Stomach (tissue), 9 donors: ENCODE results near the gene RANBP1. TPM values are rescaled to one million over a fixed set of nuclear protein-coding genes. Genes with fewer than 3 reads are reported as not detected.

Experiments
- DNase-seq, 2 donors: peaks; one replicate each; pipeline versions ENCODE4 v3.0.0 to v3.0.0-alpha.2; 2013 to 2019
- H3K27ac ChIP-seq, 5 donors: fragments of 200-600 bp in 4 of 5; sonication (generic) in 4 of 5; one replicate each; pipeline ENCODE4 v1.5.1; 2013 to 2019; ENCODE audit warnings: mild to moderate bottlenecking in 1 of 5, moderate library complexity in 1 of 5
- H3K27me3 ChIP-seq, 3 donors: fragments of 200-600 bp; sonication (generic); one replicate each; pipeline ENCODE4 v1.5.1; 2017 to 2019; ENCODE audit warnings: mixed run types in 1 of 3
- H3K36me3 ChIP-seq, 4 donors: fragments of 200-600 bp; sonication (generic); 1 replicate in 3 of 4; 2 replicates in 1 of 4; pipeline ENCODE4 v1.5.1; 2016 to 2019
- H3K4me1 ChIP-seq, 4 donors: fragments of 200-600 bp; sonication (generic); one replicate each; pipeline ENCODE4 v1.5.1; 2016 to 2019
- H3K4me3 ChIP-seq, 4 donors: fragments of 200-600 bp; sonication (generic) in 3 of 4; one replicate each; pipeline ENCODE4 v1.5.1; 2016 to 2019; ENCODE audit warnings: mild to moderate bottlenecking in 1 of 4
- H3K9me3 ChIP-seq, 4 donors: fragments of 200-600 bp; sonication (generic); one replicate each; pipeline ENCODE4 v1.5.1; 2016 to 2019
- CTCF ChIP-seq, 7 experiments: fragments of 450-650 bp in 4 of 7; fragments of 200-600 bp in 3 of 7; sonication (generic) in 3 of 7; IDR thresholded peaks; one replicate each; pipeline ENCODE4 v1.5.1; 2016 to 2019; ENCODE audit warnings: antibody characterized with exemption in 7 of 7, control low read depth in 2 of 7, mild to moderate bottlenecking in 1 of 7
- EP300 ChIP-seq: sonication (generic); formaldehyde crosslinking; IDR thresholded peaks from one replicate; pipeline ENCODE4 v1.6.1; 2017; ENCODE audit warnings: antibody characterized with exemption
- POLR2A ChIP-seq, 4 donors: fragments of 450-650 bp; IDR thresholded peaks; one replicate each; pipeline ENCODE4 v1.6.1; 2016; ENCODE audit warnings: antibody characterized with exemption in 4 of 4, control low read depth in 2 of 4, mild to moderate bottlenecking in 1 of 4, moderate library complexity in 1 of 4
- POLR2AphosphoS5 ChIP-seq, 3 donors: sonication (generic); formaldehyde crosslinking; IDR thresholded peaks; one replicate each; pipeline ENCODE4 v1.6.1; 2016; ENCODE audit warnings: antibody characterized with exemption in 3 of 3
- WGBS, 5 donors: extraction: QIAGEN DNeasy Blood & Tissue Kit in 3 of 5; methylation state at CpG; one replicate each; pipeline versions ENCODE4 v1.1.5 to v1.1.7; 2013 to 2018; 5-methylcytosine and 5-hydroxymethylcytosine counted together
- intact Hi-C: fragments of 100-400 bp; cut with DNase I; formaldehyde crosslinking; loops from one replicate; pipeline ENCODE4 v1.15.1; 2023; ENCODE audit warnings: low total_unique reads
- polyA plus RNA-seq, 3 donors: library from polyadenylated mRNA; stranded (reverse); fragments of 200-250 nt; gene quantifications; one replicate each; pipeline ENCODE4 v1.2.3, GENCODE V29; 2013
- total RNA-seq, 5 donors: library from RNA; depleted of rRNA; stranded (reverse); fragments of >200 nt; gene quantifications; one replicate each; pipeline versions ENCODE4 v1.1.0 to v1.2.3, GENCODE V29; 2014 to 2016
- donor health status: healthy with polysubstance abuse.
- donor health status: Bipolar disorder and iron deficiency.
- donor health status: healthy.

The RANBP1 gene
- total and polyA plus RNA-seq, 8 donors = 23.9 to 200 (median 91.9) TPM

- Histone ChIP-seq H3K4me1 (peaks cover 0 to 32% (median 20%) of the 10 kb centered on the region in 4 donors), H3K27ac (no peak overlapping the region), H3K9me3 (no peaks in the 10 kb centered on the region), H3K36me3 (peaks cover 49 to 85% (median 82%) of the 10 kb centered on the region in 4 donors), H3K4me3 (no peak overlapping the region), H3K27me3 (no peaks in the 10 kb centered on the region)
- no peak for DNase-seq
- intact Hi-C loops = no loop called here
- 85 to 94% (median 88%) methylated on average over 8 to 11 of the region's 11 CpGs for WGBS, 5 donors
- TF ChIP-seq POLR2AphosphoS5 (IDR thresholded peaks at IDR 0.05) = no peak
- no peak for TF ChIP-seq EP300
- TF ChIP-seq CTCF (IDR thresholded peaks at IDR 0.05) = no peak
- no peak for TF ChIP-seq POLR2A (IDR thresholded peaks at IDR 0.05)
These were observed 8.3 kb downstream of the RANBP1 start for GRCh38 chr22:20124083-20124787.

GRCh38 chr22:20125201-20126174 is 9.6 kb downstream of the RANBP1 start:
- peak in 1 of 2 donors; percentile 40 for DNase-seq

GRCh38 chr22:20126284-20127029 is 10.6 kb downstream of the RANBP1 start:
- no peak overlapping the region for H3K27ac ChIP-seq
- peaks cover 4 to 29% (median 14%) of the 10 kb centered on the region in 4 donors for H3K4me1 ChIP-seq
- H3K36me3 ChIP-seq = peaks cover 32 to 63% (median 60%) of the 10 kb centered on the region in 4 donors
- intact Hi-C loops = no loop called here
- TF ChIP-seq POLR2A (IDR thresholded peaks at IDR 0.05) (no peak), POLR2AphosphoS5 (IDR thresholded peaks at IDR 0.05) (no peak), CTCF (IDR thresholded peaks at IDR 0.05) (no peak), EP300 (no peak)
- no peaks in the 10 kb centered on the region for H3K9me3 ChIP-seq
- no peak overlapping the region for H3K4me3 ChIP-seq
- no peaks in the 10 kb centered on the region for H3K27me3 ChIP-seq
- no peak for DNase-seq
- WGBS, 5 donors = 84 to 89% (median 86%) methylated on average over 18 to 19 of the region's 19 CpGs

More at GRCh38 chr22:20125201-20126174, 9.6 kb downstream of the RANBP1 start:
- intact Hi-C loops = no loop called here
- Histone ChIP-seq H3K4me3 (no peak overlapping the region), H3K27ac (no peak overlapping the region), H3K4me1 (peaks cover under 1 to 31% (median 12%) of the 10 kb centered on the region in 4 donors), H3K36me3 (peaks cover 37 to 72% (median 70%) of the 10 kb centered on the region in 4 donors), H3K9me3 (no peaks in the 10 kb centered on the region), H3K27me3 (no peaks in the 10 kb centered on the region)
- WGBS, 5 donors = 80 to 87% (median 84%) methylated on average over 20 to 32 of the region's 32 CpGs
- no peak for TF ChIP-seq POLR2A (IDR thresholded peaks at IDR 0.05)
- TF ChIP-seq POLR2AphosphoS5 (IDR thresholded peaks at IDR 0.05) = no peak
- no peak for TF ChIP-seq EP300
- TF ChIP-seq CTCF (IDR thresholded peaks at IDR 0.05) = no peak
